Activated CD8-positive, alpha-beta memory T cell treated with anti-CD3 and anti-CD28 coated beads for 24 hours (primary cell): Measurements from ENCODE around the gene C6orf62.
"Not testable (repeated sequence)": the region's sequence is repeated elsewhere in the genome, so short reads cannot be mapped to it uniquely, and the experiment has no call there.

Experiments used
- DNase-seq: peaks from one replicate; pipeline ENCODE4 v3.0.0-alpha.2; 2020

Gene C6orf62

DNA sequence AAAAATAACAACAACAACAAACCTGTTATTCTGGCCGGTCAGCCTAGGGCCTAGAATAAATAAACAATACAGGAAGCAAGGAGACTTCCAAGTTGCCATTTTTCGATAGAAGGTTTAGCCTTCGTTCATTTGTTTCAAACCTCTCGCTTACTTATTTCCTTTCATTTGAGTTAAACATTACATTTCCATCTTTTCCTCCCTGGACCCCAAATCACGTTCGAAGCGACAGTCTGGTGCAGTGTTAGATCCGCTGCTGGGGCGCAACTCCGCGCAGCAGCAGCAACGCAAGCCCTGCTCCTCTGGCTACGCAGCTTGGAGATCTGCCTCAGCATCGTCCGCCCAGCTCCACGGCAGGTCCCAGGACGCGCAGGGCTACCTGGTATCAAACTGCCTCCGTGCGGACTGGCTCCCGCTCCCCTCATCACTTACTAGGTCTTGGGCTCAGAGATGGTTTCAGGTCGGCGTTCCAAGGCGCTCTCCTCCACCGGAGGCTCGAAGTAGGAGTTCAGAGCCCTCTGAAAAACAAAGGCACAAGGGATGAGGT is 52.8 kb downstream of the C6orf62 start:
- no peak for DNase-seq

DNA sequence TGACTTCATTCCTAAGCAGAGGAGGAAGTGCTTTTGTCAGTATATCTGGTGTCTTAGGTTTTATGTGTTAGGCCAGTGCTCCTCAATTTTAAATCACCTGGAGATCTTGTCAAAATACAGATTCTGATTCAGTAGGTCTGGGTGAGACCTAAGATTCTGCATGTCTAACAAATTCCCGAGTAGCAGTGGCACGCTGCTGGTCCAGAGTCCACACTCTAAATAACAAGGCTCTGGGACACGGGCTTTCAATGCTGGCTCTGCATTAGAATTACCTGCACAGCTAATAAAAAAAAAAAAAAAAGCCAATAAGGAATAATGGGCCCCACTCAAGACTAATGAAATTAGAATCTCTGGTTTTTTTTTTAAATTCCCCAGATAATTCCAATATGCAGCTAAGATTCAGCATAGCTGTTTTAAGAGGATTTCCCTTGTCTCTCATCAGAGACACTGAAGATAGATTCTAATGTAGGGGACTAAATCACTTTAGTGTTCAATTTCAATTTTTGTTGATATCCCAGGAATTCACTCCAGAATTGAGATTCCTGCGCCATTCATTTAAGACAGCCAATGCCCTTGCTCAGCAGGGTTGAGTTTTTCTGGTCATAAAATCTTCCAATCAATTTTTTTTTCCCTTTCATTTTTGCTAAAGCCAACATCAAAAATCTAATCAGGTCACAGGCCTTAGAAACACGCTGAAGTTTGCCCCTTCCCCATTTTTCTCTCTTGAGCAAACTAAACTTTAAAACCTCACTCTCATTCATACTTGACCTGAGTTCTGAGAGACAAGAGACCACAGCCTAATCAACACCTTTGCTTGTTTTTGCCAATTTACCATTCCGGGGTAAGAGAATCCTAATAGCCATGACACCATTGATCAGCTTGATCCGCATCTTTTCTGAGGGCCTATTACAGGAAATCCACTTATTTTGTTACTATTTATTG is 54.6 kb downstream of the C6orf62 start:
- DNase-seq: no peak

DNA sequence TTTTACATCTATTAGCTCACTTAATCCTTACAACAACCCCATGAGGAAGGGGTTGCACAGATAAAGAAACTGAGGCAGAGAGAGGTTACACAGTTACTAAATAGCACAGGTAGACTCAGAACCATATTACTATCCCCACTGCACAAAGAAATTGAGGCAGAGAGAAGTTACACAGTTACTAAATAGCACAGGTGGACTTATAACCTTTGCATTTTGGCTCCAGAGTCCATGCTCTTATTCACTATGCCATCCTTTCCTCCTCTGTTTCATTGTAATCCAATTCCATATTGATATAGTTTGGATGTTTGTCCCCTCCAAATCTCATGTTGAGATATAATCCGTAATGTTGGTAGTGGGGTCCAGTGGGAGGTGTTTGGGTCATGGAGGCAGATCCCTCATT is 55.8 kb downstream of the C6orf62 start:
- DNase-seq: no peak

DNA sequence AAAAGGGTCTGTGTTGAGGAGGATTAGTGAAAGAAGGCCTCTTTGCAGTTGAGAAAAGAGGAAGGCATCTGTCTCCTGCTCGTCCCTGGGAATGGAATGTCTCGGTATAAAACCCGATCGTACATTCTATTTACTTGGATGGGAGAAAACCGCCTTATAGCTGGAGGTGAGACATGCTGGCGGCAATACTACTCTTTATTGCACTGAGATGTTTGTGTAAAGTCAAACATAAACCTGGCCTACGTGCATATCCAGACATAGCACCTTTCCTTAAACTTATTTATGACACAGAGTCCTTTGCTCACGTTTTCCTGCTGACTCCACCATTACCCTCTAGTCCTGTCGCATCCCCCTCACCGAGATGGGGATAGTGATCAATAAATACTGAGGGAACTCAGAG is 56.7 kb downstream of the C6orf62 start:
- DNase-seq: no peak

DNA sequence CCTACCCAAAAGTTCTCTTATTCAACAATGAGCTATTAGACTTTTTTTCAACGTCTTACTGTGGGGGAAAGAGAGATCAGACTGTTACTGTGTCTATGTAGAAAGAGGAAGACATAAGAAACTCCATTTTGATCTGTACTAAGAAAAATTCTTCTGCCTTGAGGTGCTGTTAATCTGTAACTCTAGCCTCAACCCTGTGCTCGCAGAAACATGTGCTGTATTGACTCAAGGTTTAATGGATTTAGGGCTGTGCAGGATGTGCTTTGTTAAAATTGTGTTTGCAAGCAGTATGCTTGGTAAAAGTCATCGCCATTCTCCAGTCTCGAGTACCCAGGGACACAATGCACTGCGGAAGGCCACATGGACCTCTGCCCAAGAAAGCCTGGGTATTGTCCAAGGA is 57.2 kb downstream of the C6orf62 start:
- DNase-seq: not testable (repeated sequence)

DNA sequence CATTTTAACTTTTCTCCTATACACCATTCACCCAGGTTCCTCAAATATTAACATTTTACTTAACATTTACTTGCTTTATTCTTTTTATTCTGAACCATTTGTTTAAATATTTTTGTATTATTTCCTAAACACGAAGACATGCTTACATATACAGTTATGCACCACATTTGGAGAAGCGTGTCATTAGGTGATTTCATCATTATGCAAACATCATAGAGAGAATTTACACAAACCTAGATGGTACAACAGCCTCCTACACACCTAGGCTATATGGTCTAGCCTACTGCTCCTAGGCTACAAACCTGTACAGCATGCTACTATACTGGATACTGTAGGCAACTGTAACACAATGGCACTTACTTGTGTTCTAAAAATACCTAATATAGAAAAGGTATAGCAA is 58.8 kb downstream of the C6orf62 start:
- no peak for DNase-seq

DNA sequence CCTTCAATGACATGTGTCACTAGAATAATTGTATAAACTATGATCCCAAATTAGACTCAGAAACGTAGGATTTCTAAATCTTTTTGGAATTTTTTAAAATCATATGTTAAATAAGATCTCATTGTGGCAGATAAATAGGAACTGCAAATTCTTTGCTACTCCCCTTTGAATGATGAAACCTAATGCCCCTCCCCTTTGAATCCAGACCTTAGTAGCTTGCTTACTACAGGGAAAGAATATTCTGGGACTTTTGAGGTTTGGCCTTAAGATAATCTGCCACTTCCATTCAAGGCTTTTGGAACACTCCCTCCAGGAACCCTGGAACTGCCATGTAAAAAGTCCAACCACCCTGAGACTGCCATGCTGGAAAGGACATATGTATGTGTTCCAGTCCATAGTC is 59.4 kb downstream of the C6orf62 start:
- DNase-seq: no peak

DNA sequence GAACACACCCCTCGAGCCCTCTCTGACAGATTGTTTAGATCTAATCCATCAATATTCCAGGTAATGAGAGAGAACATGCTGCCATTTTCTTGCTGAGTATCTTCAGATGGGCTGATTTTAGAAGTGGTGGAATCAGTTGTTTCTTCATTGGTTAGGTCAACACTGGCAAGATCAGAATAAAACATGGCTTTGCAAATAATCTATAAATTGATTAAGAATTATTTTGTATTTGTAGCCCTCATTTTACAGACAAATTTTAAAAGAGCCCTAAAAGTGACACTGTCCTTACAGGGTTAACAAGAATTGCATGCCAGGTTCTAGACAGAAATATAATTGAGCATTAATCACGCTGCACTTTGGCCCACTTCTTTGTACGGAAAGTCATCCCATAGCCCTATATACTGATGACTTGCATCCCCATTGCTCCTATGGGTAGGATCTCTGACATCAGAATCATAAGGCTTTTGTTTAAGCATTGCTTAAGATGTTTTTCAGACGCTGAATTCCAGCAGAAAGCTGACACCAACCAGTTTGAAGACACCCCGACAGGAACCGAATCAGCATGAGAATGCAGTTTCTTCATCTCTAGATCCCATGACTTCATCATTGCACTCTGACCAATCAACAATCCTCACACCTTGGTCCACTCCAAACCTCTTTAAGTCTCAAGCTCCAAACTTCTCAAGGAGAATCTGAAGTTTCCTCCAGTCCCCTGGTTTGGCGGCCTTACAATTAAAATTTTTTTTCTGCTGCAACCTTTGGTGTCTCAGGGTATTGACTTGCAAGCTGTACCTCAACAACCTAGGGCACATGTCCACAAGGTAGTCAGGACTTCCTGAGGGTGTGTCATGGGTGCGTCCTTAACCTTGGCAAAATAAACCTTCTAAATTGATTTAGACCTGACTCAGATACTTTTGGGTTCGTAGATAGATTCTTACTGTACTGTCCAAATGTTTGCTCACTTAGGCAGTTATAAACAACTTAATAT is 60.1 kb downstream of the C6orf62 start:
- DNase-seq: no peak

DNA sequence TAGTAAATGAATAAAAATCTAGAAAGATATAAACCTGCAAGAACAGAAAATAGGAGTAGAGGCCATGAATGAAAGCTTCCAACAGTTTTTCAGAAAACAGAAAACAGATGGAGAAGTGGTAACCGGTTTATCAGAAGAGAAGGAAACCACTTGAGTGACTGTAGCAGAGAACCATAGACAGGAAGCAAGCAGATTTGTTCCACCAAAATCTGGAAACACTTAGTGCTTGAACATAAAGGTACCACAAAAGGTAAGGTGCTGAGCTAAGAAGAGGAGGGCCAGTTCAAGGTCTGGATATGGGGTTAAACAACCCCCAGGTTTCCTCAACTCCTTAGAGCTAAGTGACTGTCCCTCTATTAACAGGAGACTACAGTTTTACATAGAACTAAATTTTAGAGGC is 63.7 kb downstream of the C6orf62 start:
- no peak for DNase-seq
